ENCODE results near the gene KCTD6.

Gene KCTD6

DNA sequence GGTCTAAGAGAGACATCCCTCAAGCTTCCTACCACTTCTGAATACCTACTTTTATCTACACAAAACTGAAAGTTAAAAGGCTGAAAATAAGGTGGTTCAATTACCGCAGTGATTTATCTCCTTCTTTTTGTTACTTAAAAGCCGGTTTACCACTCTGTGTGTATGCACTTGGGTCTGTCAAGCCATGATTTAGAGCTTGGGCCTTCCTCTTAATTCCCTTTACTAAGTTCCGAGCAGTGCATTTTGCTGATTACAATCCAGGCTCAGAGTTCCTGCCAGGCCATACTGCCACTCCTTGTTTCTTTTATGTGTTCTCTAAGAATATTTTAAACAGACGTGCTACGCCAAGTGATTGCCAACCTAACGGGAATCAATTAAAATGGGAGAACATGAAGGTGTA lies 16.5 kb downstream of the KCTD6 start:
- Histone ChIP-seq H3K27me3 (ENCODE audit: insufficient read depth, low read length) (no peaks in the 10 kb centered on the region), H3K36me3 (ENCODE audit: insufficient read depth, low read length) (0 out of 2 replicates have a peak, but pooled peaks cover 2% of the 10 kb centered on the region), H3K4me1 (ENCODE audit: control insufficient read depth, insufficient read depth, low read length, unreplicated experiment) (no peaks in the 10 kb centered on the region), H2AFZ (ENCODE audit: low read length, unreplicated experiment) (no peak overlapping the region), H3K27ac (ENCODE audit: low read depth, low read length) (no peak overlapping the region), H3K4me3 (ENCODE audit: low read depth, low read length) (no peak overlapping the region), H3K79me2 (ENCODE audit: control insufficient read depth, insufficient read depth, low read length, unreplicated experiment) (no peaks in the 10 kb centered on the region)

- no peaks in the 10 kb centered on the region for H3K36me3 ChIP-seq (ENCODE audit: insufficient read depth, low read length)
- no peak overlapping the region for H3K27ac ChIP-seq (ENCODE audit: low read depth, low read length)
- no peak overlapping the region for H3K4me3 ChIP-seq (ENCODE audit: low read depth, low read length)
- H2AFZ ChIP-seq (ENCODE audit: low read length, unreplicated experiment) = no peak overlapping the region
- H3K27me3 ChIP-seq (ENCODE audit: insufficient read depth, low read length) = no peaks in the 10 kb centered on the region
- no peaks in the 10 kb centered on the region for H3K79me2 ChIP-seq (ENCODE audit: control insufficient read depth, insufficient read depth, low read length, unreplicated experiment)
- no peaks in the 10 kb centered on the region for H3K4me1 ChIP-seq (ENCODE audit: control insufficient read depth, insufficient read depth, low read length, unreplicated experiment)
Observed at GRCh38 chr3:58514405-58514804, 22.5 kb downstream of the KCTD6 start.

DNA sequence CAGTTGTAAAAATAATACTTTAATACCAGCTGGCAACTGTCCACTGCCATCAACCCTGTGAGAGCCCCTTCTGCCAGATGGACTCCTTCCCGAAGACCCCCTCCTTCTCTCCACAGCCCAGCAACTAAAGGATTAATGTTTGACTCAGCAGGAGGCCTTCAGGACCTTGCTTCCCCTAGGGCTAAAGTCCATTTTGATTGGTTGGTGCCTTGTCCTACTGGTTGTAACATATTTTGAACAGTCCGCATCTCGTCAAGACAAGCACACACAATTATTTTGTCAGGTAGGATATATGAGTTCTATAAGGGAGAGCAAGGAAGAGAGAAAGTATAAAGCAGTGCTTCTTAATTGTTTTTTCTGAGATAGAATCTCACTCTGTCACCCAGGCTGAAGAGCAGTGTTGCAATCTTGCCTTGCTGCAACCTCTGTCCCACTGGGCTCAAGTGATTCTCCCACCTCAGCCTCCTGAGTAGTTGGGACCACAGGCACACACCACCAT lies 26.4 kb downstream of the KCTD6 start:
- Histone ChIP-seq H3K4me1 (ENCODE audit: control insufficient read depth, insufficient read depth, low read length, unreplicated experiment) (no peaks in the 10 kb centered on the region), H3K79me2 (ENCODE audit: control insufficient read depth, insufficient read depth, low read length, unreplicated experiment) (no peaks in the 10 kb centered on the region), H2AFZ (ENCODE audit: low read length, unreplicated experiment) (no peak overlapping the region), H3K36me3 (ENCODE audit: insufficient read depth, low read length) (no peaks in the 10 kb centered on the region), H3K27me3 (ENCODE audit: insufficient read depth, low read length) (no peaks in the 10 kb centered on the region), H3K27ac (ENCODE audit: low read depth, low read length) (no peak overlapping the region), H3K4me3 (ENCODE audit: low read depth, low read length) (no peak overlapping the region)

GRCh38 chr3:58519668-58520402 lies 27.9 kb downstream of the KCTD6 start:
- Histone ChIP-seq H3K4me1 (ENCODE audit: control insufficient read depth, insufficient read depth, low read length, unreplicated experiment) (no peaks in the 10 kb centered on the region), H2AFZ (ENCODE audit: low read length, unreplicated experiment) (no peak overlapping the region), H3K27ac (ENCODE audit: low read depth, low read length) (no peak overlapping the region), H3K79me2 (ENCODE audit: control insufficient read depth, insufficient read depth, low read length, unreplicated experiment) (no peaks in the 10 kb centered on the region), H3K4me3 (ENCODE audit: low read depth, low read length) (no peak overlapping the region), H3K36me3 (ENCODE audit: insufficient read depth, low read length) (no peaks in the 10 kb centered on the region), H3K27me3 (ENCODE audit: insufficient read depth, low read length) (no peaks in the 10 kb centered on the region)

- no peak overlapping the region for H3K4me3 ChIP-seq (ENCODE audit: low read depth, low read length)
- no peaks in the 10 kb centered on the region for H3K4me1 ChIP-seq (ENCODE audit: control insufficient read depth, insufficient read depth, low read length, unreplicated experiment)
- H3K27ac ChIP-seq (ENCODE audit: low read depth, low read length) = no peak overlapping the region
- H3K36me3 ChIP-seq (ENCODE audit: insufficient read depth, low read length) = no peaks in the 10 kb centered on the region
- no peak overlapping the region for H2AFZ ChIP-seq (ENCODE audit: low read length, unreplicated experiment)
- H3K27me3 ChIP-seq (ENCODE audit: insufficient read depth, low read length) = no peaks in the 10 kb centered on the region
- H3K79me2 ChIP-seq (ENCODE audit: control insufficient read depth, insufficient read depth, low read length, unreplicated experiment) = no peaks in the 10 kb centered on the region
Observed at GRCh38 chr3:58520403-58521335, 28.8 kb downstream of the KCTD6 start.

DNA sequence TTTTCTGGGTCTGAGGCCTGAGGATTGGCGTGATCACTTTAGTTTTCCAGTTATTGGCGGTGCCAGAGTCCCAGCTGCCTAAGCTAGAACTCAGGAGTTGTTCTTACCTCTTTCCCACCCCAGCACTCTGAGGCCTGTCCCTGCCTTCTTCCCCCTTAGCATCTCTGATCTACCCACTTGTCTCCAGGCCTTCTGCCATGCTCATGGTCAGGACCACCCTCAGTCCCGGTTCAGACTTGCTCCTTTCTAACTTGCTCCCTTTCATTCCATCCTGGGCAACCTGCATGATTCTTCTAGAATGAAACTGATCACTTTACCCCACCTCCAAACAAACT lies 29.4 kb downstream of the KCTD6 start:
- Histone ChIP-seq H3K4me1 (ENCODE audit: control insufficient read depth, insufficient read depth, low read length, unreplicated experiment) (peaks cover 5% of the 10 kb centered on the region), H3K27ac (ENCODE audit: low read depth, low read length) (no peak overlapping the region), H3K4me3 (ENCODE audit: low read depth, low read length) (no peak overlapping the region), H3K79me2 (ENCODE audit: control insufficient read depth, insufficient read depth, low read length, unreplicated experiment) (no peaks in the 10 kb centered on the region), H3K27me3 (ENCODE audit: insufficient read depth, low read length) (no peaks in the 10 kb centered on the region), H3K36me3 (ENCODE audit: insufficient read depth, low read length) (no peaks in the 10 kb centered on the region), H2AFZ (ENCODE audit: low read length, unreplicated experiment) (no peak overlapping the region)

DNA sequence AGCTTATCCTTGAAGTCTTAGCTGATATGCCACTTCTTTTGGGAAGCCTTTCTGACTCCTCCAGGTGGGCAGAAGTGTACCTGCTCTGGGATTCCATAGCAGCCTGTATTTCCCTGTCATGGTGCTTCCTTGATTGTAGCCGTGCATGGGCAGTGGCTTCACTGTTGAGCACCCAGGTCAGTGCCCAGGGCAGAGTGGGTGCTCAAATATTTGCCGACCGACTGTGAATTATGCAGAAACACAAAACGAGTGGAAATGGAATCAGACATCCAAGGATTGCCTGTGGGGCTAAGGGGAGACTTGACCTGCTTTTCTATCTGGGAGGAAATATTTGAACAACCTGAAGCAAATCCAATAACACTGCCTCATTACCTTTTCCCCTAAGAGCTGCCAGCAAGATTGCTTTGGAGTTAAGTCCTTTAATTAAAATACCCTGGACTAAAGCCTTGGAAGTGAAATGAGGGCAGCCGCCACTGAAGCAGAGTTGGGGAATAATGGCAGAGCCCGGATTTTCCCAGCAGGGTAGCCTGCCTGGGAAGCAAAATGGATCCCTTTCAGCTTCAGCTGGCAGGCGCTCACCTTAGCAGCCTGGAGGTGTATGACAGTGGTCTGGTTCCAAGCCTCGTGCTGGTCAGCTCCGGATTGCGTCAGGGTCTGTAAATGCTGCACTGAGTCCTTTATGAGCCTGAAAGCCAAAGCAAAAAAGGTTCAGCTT lies 30.2 kb downstream of the KCTD6 start:
- H3K79me2 ChIP-seq (ENCODE audit: control insufficient read depth, insufficient read depth, low read length, unreplicated experiment) = no peaks in the 10 kb centered on the region
- H3K27ac ChIP-seq (ENCODE audit: low read depth, low read length) = no peak overlapping the region
- H3K36me3 ChIP-seq (ENCODE audit: insufficient read depth, low read length) = no peaks in the 10 kb centered on the region
- no peaks in the 10 kb centered on the region for H3K27me3 ChIP-seq (ENCODE audit: insufficient read depth, low read length)
- H3K4me1 ChIP-seq (ENCODE audit: control insufficient read depth, insufficient read depth, low read length, unreplicated experiment) = peaks cover 7% of the 10 kb centered on the region
- no peak overlapping the region for H2AFZ ChIP-seq (ENCODE audit: low read length, unreplicated experiment)
- no peak overlapping the region for H3K4me3 ChIP-seq (ENCODE audit: low read depth, low read length)

- H3K27me3 ChIP-seq (ENCODE audit: insufficient read depth, low read length) = no peaks in the 10 kb centered on the region
- no peak overlapping the region for H2AFZ ChIP-seq (ENCODE audit: low read length, unreplicated experiment)
- H3K27ac ChIP-seq (ENCODE audit: low read depth, low read length) = no peak overlapping the region
- H3K36me3 ChIP-seq (ENCODE audit: insufficient read depth, low read length) = no peaks in the 10 kb centered on the region
- peaks cover 7% of the 10 kb centered on the region for H3K4me1 ChIP-seq (ENCODE audit: control insufficient read depth, insufficient read depth, low read length, unreplicated experiment)
- H3K79me2 ChIP-seq (ENCODE audit: control insufficient read depth, insufficient read depth, low read length, unreplicated experiment) = no peaks in the 10 kb centered on the region
- no peak overlapping the region for H3K4me3 ChIP-seq (ENCODE audit: low read depth, low read length)
Observed at GRCh38 chr3:58522759-58523425, 31.0 kb downstream of the KCTD6 start.

GRCh38 chr3:58524326-58524888 lies 32.5 kb downstream of the KCTD6 start:
- no peak overlapping the region for H2AFZ ChIP-seq (ENCODE audit: low read length, unreplicated experiment)
- H3K4me1 ChIP-seq (ENCODE audit: control insufficient read depth, insufficient read depth, low read length, unreplicated experiment) = peaks cover 19% of the 10 kb centered on the region
- no peak overlapping the region for H3K4me3 ChIP-seq (ENCODE audit: low read depth, low read length)
- no peaks in the 10 kb centered on the region for H3K36me3 ChIP-seq (ENCODE audit: insufficient read depth, low read length)
- no peaks in the 10 kb centered on the region for H3K79me2 ChIP-seq (ENCODE audit: control insufficient read depth, insufficient read depth, low read length, unreplicated experiment)
- no peaks in the 10 kb centered on the region for H3K27me3 ChIP-seq (ENCODE audit: insufficient read depth, low read length)
- H3K27ac ChIP-seq (ENCODE audit: low read depth, low read length) = no peak overlapping the region

GRCh38 chr3:58526515-58526957 lies 34.6 kb downstream of the KCTD6 start:
- Histone ChIP-seq H3K36me3 (ENCODE audit: insufficient read depth, low read length) (no peaks in the 10 kb centered on the region), H2AFZ (ENCODE audit: low read length, unreplicated experiment) (no peak overlapping the region)

More at GRCh38 chr3:58526515-58526957, 34.6 kb downstream of the KCTD6 start:
- Histone ChIP-seq H3K27me3 (ENCODE audit: insufficient read depth, low read length) (no peaks in the 10 kb centered on the region), H3K4me3 (ENCODE audit: low read depth, low read length) (no peak overlapping the region), H3K4me1 (ENCODE audit: control insufficient read depth, insufficient read depth, low read length, unreplicated experiment) (peaks cover 19% of the 10 kb centered on the region), H3K27ac (ENCODE audit: low read depth, low read length) (no peak overlapping the region; the same call in 1 of the 2 replicates), H3K79me2 (ENCODE audit: control insufficient read depth, insufficient read depth, low read length, unreplicated experiment) (no peaks in the 10 kb centered on the region)
